NCI-H345 treated with DMSO at 0.1 percent for 48 hours (cell line): ENCODE measurements around the gene MAGEC2.

Source experiments
- DNase-seq: peaks from one replicate; lab custom pipeline; 2025; ENCODE audit not compliant: unreplicated experiment; lab: John Stamatoyannopoulos, UW

Gene MAGEC2, protein sequence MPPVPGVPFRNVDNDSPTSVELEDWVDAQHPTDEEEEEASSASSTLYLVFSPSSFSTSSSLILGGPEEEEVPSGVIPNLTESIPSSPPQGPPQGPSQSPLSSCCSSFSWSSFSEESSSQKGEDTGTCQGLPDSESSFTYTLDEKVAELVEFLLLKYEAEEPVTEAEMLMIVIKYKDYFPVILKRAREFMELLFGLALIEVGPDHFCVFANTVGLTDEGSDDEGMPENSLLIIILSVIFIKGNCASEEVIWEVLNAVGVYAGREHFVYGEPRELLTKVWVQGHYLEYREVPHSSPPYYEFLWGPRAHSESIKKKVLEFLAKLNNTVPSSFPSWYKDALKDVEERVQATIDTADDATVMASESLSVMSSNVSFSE

DNA sequence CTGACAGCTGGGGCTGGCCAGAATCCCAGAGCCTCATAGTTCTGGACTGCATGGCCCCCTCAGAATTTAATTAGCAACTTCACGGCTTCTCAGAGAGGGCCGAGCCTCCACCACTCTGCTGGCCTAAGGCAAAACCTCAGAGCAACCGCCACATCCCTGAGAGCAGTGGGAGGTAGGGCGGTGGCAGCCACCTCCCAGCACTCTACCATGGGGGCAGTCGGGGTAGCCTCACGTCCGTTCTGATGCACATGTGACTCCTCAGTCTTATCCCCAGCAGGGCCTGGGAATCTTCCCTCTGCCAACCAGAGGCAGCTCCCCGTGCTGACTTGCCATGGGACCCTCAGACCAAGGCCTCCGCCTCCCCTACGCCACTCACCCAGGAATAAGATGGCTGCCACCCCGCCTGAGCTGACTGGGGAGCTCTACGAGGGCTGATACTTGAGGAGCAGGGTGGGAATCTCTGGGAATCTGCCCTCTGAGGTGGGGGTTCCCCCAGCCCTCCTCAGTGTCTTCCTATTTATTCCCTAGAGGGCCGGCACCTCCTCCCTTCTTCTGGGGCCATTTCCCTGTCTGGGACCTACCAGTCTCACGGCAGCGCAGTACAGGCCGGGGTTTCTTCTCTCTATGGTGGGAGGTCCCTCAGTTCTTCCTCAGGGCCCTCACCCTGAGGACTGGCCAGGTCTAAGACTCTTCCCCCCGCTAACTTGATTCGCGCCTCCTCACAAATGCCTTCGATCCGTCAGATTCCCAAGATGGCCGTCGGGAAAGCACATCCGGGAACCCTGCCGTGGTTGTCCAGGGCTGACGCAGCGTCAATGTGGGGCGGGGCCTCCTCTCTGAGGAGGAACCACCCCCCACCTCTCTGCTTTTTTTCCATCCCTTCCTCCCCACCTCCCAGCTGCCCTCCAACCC lies at the start of gene MAGEC2:
Gene MAGEC2 (minus strand): TSS at position 769 of the 912 bp plus-strand sequence. CDS start 1,303 bp downstream, outside the sequence.
- DNase-seq = no peak

DNA sequence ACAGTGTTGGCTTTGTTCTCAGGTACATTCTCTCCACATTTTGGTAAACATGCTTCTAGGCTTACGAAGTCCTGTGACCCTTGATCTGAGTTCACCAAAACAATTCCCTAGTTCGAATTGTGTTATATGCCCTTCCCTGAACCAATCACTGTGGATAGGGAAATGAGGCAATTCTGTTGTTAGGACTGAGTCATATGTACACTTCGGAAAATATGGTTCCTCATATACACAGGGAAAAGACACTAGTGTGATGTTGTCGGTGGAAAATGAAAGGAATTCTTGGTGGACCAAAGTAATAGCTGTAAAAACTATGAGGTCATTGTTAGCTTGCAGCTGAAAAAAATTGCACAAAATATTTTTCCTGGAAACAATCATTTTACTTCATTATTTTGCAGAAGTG lies 46.6 kb upstream of the MAGEC2 start:
- no peak for DNase-seq

DNA sequence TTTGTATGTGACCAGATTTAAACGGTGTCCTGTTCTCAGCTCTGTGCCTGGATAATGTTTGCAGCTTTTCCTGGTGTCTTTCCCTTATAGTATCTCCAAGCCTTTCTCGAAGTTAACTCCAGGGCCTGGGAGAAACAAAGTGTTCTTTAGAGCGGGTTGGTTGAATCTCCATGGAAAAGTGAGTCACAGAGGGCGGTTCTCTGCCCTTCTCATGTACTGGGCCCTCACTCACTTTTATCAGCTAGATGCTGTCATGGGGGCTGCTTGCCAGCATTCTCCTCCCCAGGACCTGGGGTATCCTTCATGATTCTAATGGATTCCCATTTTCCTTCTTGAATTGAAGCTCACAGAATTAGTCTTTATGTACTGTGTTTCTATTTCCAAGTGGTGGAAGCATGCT lies 46.1 kb upstream of the MAGEC2 start:
- no peak for DNase-seq

DNA sequence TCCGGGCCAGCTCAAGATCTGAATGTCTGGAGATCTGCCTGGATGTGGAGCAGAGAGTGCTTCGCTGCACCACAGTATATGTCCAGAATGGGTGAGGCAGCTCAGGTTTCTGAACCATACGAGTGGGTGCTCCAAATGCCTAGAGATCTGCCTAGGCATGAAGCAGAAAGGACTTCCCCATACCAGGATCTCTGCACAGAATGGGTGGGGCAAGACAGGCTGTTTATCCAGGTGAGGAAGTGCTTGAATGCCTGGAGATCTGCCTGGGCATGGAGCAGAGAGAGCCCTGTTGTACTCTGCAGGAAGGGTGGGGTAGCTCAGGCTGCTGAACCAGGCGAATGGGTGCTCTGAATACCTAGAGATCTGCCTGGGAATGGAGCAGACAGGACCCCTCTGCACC lies 45.4 kb upstream of the MAGEC2 start:
- DNase-seq = no peak

DNA sequence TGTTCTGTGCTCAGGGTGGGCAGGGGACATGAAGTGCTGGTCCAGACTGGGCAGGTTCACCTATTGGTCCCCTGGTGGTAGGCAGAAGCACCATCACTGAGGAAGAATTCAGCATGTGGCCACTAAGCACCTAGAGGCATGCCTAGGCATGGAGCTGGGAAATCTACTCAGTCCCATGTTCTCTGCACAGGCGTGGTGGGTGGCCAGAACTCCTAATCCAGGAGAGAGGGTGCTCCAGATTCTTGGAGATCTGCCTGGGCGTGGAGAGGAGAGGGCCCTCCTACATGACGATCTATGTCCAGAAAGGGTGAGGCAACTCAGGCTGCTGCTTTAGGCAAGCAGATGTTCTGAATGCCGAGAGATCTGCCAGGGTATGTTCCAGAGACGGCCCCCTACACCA lies 44.6 kb upstream of the MAGEC2 start:
- no peak for DNase-seq

DNA sequence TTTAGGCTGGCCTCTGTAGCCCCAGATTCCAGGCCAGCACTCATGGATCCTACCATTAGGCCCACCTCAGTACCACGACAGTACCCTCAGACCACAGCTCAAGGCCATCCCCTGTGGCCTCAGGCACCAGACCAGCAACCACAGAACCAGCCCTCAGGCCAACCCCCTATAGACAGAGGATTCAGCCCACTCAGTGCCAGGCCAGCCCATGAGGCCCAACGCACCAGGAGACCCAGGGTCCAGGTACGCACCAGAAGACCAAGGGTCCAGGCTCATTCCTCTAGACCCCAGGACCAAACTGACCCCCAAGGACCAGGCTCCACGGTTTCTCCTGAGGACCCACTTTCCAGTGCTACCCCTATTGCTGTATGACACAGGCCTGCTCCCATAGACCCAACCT lies 39.5 kb upstream of the MAGEC2 start:
- DNase-seq = no peak

DNA sequence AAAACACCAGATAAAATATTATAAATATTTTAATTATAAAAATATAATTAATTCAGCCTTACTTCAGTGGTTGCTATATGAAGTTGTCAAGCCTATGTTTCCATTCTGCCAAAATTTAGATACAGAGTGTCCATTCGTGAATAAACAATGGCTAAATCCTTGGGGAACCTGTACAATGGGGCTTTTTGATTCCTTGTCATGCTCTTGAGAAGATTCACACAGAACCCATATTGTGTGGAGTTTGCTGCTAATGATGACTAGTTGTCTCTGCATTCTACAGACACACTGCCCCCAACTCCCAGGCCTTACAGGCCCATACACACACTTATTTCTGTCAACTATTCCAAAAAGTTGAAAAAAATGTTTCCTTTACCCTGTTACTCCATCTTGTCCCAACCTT lies 33.4 kb upstream of the MAGEC2 start:
- no peak for DNase-seq

DNA sequence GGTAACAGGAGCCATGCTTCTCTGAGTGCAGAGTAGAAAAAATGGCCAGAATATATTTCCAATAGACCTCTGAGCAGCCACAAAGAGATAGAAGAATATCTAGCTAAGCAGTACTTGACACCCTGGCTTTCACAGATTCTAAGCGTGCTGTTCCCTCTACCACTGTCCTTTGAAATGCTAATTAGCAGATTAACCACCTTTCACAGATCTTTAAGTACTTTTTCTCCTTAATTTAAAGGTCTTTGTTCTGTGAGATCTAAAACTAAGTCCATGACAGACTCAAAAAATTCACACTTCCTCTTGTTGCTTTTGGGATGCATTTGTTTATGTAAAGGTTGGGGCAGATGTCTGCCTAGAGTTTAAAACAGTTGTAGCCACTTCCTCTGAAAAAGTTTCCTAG lies 28.3 kb upstream of the MAGEC2 start:
- DNase-seq = no peak

DNA sequence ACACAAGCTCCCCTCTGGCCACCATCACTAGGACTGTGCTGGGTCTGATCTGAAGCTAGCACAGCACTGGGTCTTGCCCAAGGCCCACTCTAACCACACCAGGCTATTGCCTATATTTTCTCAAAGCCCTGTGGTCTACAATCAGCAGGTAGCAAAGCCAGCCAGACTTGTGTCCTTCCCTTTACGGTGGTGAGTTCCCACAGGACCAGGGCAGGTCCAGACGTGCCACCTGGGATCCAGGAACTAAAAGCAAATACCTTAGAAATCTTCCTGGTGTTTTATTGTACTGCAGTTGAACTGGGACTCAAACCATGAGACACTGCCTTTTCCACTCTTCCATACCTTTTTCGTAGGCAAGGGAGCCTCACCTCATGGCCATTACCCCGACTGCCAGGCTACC lies 9.0 kb upstream of the MAGEC2 start:
- DNase-seq = no peak

DNA sequence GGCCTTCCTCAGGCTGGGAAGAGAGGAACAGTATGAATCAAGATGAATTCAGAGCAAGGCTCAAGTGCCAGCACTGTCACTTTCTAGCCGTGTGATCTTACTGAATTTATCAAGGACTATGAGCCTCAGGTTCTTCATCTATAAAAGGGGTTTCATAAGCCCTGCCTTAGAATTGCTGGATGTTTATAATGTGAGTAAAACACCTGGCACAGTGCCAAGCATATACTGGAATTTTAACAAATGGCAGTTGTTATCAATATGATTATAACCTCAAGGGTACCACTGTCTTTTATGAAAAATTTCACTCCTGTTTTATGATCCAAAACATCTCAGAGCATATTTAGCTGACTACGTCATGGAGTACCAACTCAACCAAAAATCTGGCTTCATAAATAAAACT lies 4.0 kb downstream of the MAGEC2 start:
- DNase-seq = no peak

DNA sequence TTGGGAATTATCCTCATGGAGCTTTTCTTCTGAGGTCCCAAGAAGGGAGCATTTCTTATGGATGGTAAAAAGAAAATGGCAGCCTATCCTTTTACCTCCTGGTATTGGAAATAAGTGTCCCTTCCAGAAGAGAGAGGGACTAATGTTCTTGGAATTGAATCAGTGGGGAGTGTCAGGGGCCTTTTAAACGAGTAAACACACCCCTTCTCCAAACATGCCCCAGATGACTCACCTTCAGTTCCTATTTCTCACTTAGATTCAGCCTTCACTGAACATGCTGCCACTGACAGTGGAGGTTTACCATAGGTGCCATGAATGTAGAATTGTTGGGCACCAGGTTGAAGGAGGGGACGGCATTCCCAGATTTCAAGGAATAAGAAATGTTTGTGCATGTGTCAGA lies 19.0 kb downstream of the MAGEC2 start:
- DNase-seq = no peak

DNA sequence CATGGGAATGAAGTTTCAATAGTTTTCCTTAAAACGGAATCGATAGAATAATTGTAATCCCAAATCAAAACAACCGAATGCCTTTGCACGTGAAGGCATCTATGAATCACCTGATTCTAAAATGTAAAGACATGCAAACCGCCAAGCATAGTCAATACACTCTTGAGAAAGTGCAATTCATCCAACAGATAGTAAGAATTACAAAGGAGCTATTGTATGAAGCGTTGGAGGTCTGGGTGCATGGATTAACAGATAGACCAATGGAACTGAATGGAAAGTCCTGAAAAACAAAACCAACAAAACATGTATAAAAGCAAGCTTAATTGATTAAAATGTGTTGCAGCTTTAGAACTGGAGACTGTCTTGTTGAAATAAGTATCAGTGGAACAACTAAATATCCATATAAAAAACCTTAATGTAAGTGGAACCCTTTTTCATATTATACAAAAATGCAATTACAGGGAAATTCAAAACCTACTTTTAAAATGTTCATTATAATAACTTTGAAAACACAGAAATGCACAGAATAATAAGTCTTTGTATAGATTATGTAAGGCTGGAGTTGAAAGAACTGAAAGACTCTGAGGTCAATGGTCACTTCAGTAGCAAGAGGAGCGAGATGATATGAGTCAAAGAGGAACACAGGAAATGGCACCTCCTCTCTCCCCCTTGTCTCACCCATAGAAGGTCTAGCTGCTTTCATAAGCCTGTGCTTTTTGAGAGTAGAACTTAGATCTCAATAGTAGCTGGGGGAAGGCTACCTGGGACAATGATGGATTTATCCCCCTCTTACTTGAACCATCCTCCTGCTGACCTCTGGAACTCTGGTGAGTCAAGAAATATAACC lies 20.1 kb downstream of the MAGEC2 start:
- no peak for DNase-seq

DNA sequence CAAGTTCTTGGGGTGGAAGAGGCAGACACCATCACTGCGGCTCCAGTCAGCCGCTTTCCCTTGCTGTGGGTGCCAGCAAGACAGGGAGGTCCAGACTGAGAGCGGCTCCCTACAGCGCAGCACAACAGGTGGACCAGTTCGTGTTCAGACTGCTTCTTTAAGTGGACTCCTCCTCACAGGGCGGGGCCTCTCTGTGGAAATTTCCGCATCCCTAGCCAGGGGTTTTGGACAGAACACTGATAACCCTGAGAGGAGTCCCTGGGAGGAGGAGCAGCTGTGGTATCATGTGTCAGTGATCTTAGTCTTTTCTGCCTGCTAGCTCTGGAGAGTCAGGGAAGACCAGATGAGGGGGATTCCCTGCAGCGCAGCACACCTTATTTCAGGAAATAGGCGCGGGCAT lies 48.5 kb downstream of the MAGEC2 start:
- DNase-seq = peak; percentile 39
